Pulmonary artery endothelial cell (primary cell): ENCODE measurements around the gene MYCL. TPM values are rescaled to one million over a fixed set of nuclear protein-coding genes. Genes with fewer than 3 reads are reported as not detected.

Source experiments
- DNase-seq: peaks from one replicate; pipeline ENCODE4 v3.0.0-alpha.2; 2011; ENCODE audit warnings: low read depth, low spot score
- total RNA-seq: library from RNA; depleted of rRNA; stranded (reverse); fragments of >200 nt; gene quantifications from 2 replicates; pipeline ENCODE4 v1.2.3, GENCODE V29; 2014

The MYCL gene, protein sequence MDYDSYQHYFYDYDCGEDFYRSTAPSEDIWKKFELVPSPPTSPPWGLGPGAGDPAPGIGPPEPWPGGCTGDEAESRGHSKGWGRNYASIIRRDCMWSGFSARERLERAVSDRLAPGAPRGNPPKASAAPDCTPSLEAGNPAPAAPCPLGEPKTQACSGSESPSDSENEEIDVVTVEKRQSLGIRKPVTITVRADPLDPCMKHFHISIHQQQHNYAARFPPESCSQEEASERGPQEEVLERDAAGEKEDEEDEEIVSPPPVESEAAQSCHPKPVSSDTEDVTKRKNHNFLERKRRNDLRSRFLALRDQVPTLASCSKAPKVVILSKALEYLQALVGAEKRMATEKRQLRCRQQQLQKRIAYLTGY
- 1.3 and 3.1 TPM in 2 replicates for total RNA-seq

DNA sequence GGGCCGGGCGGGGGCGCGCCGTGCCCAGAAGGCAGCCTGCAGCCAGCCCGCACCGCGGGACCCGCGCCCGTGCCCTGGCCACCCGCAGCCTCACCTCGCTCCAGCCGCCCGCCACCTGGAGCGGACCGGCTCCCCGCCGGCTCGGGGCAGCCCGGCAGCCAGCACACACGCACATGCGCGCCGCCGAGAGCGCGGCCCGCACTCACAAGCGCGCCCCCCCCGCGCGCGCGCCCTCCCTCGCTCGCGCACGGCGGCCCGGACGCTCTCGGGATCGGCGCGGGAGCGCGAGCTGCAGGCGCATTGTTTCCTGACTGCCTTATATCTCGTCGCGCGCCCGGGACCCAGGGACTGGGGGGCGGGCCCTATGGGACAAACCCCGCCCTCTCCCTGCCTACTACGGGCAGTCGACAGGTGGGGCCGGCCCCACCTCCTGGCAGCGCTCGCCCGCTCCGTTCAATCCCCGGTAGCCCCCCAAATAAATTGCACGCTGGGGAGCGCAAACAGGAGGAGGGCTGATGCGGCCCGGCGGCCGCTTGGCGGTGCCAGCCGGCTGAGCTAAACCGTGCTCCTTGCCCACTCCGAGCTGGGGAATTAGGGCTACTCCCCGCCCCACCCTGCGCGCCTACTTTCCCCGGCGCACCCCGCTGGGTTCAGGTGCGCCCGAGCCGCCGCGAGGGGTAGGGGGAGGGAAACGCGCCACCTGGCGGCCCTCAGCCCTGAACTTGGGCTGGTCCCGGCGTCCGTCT is at the start of gene MYCL:
Gene MYCL, minus strand, starts transcription at position 204 of the 746 bp plus-strand sequence. CDS start 483 bp downstream, outside the sequence.
- no peak for DNase-seq

DNA sequence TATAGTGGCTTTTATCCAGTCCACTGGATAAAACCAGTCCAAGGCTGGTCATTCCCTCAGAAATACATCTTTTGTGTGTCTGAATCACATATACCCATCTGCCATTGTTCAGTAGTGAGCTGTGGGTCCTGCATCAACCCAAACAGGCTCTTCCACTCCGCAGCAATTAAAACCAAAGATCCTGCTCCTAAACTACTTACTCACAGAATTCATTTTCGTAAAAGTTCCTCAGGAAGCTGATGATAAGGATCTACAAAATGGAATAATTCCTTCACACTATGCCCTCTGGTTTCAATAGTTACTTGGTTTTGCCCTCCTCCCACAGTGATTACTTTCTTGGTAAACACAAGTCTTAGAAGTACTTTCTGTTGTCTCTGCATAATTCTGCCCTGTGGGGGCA is 48.2 kb upstream of the MYCL start:
- DNase-seq, result no peak

DNA sequence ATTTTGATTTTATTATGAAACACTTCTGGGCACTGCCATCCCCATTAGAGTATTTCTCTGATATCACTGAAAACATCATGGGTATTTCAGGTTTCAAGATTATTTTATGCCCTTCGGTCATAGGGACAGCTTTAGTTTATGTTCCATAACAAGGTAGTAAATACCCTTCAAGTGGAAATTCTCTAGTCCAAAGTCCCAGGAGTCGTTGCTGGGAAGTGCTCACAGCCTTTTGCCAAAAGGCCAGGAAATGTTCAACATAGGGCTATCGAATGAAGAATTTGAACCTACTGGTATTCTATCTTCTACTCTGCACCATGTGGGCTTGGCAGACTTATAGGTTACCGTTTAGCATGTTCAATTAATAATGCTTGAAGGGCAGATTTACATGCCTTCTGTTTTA is 45.5 kb upstream of the MYCL start:
- DNase-seq, result no peak

DNA sequence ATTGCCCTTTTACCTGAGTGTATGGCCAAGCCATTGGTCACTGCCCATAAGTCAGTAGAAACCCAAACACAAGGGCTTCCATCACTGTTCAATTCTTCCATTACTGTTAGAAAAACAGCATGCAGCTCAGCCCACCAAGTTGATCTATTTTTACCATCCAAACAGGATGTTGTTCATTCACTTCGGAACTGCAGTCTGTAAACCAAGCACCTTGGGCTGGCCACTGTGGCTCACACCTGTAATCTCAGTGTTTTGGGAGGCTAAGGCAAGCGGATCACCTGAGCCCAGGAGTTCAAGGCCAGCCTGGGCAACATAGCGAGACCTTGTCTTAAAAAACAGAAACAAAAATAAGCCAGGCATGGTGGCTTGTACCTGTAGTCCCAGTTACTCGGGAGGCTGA is 44.5 kb upstream of the MYCL start:
- DNase-seq, result no peak

DNA sequence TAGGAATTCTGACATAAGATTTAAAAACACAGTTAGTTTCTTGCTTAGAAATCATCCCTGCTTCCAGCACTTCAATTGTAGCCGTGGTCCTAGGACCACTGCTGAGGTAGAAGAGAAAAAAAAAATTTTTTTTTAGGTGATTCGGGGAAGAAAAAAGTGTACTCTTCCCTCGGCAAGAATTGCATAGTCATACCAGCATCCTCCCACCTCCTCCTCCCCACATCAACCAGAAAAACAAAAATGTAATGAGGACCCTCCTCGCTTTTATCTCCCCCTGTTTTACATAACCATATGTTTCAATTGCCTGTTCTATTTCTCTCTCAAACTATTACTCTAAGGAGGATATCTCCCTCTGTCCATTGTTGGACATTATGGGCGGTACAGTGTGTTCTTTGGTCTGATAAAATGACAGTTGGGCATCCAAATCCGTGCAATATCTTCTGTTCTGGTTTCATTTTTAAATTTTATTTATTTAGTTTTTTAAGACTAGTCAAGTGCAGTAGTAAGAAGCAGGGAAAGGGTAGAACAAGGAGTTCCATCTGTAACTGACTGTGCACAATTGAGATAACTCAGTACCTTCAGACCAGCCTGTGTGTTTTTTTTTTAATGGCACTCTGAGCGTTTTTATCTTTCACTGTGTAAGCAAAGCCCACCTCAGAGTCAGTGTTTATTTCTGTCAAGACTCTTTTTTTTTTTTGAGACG is 42.8 kb upstream of the MYCL start:
- no peak for DNase-seq

DNA sequence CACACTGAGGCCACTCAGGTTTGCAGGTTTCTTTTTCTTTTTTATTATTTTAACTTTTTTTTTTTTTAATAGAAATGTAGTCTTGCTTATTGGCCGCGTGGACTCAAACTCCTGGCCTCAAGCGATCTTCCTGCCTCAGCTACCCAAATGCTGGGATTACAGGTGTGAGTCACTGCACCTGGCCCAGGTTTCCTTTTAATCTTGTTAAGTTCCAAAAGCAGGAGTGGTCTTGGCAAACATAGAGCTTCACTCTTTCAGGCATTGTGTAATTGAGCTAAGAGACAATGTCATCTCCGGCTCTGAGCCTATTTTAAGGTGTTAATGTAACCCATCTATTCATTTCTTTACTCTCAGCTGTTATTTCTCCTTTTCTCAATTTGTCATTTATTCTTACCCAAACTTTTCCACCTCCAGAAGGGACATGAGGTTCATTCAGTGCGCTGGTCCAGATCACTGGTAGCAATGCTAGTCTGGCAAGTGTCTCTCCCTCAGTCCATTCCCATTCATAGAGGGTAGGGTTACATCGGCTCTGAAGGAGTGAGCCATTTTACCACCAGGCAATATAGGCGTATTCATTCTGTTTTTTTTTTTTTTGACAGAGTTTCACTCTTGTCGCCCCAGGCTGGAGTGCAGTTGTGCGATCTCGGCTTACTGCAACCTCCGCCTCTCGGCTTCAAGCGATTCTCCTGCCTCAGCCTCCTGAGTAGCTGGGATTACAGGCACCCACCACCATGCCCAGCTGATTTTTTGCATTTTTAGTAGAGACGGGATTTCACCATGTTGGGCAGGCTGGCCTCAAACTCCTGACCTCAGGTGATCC is 42.0 kb upstream of the MYCL start:
- no peak for DNase-seq

DNA sequence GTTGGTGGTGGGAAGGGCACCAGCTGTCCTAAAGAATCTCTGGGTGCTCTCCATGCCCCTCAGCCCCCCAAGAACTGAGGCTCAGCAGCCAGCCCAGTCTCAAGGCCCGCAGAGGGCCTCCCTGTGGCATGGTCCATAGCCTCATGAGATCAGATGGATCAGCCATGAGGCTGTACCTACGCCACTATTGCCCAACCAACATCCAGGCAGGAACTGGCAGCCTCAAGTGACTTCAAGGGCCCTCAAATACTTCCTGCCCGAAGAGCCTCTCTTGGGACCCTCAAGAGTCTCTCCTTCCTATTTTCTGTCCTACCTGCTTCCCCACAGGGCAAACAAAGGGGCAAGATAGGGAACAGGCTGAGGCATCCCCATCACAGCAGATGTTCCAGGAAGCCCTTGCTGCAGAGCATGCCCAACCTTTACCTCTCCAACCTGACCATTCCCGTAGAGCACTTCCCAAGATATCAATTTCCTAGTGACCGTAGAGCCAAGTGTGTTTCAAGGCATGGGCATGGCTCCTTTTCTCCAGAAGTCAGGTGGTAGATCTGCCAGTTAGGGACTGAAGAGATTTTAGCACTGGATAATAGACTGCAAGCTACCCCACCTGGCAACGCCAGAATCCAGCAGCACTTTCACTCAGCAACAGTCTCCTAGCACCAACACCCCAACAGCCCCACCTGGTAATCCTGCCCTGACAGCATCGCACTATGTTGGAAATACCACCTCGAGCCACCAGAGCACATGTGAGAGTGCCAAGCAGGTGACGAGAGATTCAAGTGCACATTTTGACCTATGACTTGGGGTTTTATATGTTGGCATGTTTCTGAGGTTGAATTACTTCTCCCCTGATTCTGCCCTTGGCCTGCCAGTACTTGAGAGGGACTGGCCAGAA is 39.5 kb upstream of the MYCL start:
- no peak for DNase-seq

DNA sequence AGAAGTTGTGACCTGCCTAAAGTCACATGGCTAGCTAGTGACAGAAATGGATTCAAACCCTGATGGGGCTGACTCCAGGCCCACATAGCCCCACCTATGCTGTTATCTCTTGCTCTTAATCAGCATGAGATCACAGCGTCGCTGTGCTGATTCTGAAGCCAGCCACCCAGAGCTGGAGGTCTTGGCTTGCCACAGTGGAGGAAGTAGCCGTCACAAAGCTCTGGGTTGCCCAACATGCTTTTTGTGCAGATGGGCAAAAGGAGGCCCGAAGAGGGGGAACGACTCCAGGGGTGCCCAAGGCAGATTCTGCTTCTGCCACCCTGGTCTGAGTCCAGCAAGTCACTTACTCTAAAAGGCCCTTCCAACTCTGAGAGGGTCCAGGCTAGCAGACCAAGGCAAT is 38.5 kb upstream of the MYCL start:
- DNase-seq, result no peak

DNA sequence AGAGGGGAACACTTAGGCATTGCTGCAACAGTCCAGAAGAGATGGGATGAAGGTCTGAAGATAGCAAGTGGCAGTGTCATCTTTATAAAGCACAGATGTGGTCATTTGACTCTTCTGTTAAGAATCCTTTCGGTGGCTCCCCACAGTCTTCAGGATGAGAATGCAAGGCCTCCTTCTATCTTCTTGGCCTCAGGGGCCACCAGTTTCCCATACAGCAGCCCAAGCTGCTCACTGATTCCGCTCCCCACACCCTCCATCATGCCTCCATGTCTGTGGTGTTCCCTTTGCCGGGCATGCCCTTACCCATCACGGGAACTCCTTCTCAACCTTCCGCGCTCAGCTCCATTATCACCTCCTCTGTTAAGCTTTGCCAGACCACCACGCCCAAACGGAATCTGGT is 37.1 kb upstream of the MYCL start:
- DNase-seq, result no peak

DNA sequence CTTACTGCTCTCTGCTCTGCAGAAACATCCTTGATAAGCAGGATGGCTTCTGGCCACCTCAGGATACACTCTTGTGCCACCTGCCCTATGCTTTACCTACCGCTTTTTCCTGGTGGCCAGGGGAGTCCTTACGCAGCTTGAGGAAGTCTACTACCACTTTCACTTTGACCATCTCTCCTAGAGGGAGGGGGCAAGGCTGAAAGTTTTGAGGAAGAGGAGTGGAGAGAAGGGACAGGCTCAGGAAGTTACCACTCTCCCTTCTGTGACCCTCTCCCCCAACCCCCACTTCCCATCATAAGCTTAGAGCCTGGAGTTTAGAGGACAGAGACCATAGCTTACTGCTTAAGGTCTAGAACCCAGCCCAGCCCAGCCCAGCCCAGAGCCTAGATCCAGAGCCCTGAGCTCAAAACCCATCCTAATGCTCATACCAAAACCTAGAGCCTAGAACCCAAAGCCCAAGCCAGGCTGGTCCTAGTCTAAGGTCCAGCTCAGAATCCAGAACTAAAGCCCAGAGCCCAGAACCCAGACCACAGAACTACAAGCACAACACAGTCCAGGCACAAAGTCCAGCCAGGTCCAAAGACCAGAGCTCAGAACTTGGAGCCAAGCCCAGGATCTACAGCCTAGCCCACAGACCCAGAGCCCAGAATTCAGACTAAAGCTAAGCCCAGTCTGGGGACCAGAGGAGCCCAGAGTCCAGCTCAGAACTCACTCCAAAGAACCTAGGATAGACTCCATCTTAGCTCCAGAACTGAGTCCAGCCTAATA is 35.2 kb upstream of the MYCL start:
- DNase-seq, result no peak

DNA sequence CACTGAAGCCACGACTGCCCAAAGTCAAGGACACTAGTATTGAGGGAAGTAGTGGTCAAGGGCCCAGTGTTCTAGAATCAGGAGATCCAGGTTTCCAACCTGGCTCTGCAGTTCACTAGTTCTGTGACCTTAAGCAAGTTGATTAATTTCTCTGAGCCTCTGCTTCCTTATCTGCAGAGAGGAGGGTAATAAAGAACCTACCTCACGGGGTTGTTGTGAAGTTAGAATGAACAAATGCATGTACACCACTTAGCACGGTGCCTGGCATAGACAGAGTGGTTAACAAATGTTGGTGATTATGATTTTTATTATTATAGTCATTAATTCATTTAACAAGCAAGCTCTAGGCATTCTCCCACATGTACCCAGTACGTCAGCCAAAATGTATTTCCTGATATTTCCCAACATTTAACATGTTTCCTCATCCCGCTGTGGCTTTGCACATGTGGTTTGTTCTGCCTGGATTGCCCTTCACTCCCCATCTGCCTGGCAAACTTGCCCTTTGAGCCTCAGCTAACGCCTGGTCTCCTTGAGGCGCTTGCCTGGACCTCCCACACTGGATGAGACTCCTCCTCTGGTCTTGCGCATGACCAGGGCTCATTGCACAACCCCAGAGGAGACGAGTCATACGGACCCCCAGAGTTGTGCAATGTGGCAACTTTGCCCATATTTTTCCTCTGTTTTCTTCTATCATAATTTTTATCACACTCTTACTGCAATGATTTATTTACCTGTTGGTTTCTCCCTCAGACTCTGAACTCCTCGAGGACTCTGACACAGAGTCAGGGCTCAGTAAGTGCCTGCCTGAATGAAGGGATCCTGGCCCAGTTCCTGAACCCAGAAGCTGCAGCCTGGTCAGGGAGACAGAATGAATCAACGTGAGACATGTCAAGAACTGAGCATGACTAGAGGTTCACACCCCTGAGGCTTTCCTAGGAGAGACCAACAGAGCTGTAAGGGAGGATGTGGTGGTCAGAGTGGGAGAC is 32.5 kb upstream of the MYCL start:
- no peak for DNase-seq

DNA sequence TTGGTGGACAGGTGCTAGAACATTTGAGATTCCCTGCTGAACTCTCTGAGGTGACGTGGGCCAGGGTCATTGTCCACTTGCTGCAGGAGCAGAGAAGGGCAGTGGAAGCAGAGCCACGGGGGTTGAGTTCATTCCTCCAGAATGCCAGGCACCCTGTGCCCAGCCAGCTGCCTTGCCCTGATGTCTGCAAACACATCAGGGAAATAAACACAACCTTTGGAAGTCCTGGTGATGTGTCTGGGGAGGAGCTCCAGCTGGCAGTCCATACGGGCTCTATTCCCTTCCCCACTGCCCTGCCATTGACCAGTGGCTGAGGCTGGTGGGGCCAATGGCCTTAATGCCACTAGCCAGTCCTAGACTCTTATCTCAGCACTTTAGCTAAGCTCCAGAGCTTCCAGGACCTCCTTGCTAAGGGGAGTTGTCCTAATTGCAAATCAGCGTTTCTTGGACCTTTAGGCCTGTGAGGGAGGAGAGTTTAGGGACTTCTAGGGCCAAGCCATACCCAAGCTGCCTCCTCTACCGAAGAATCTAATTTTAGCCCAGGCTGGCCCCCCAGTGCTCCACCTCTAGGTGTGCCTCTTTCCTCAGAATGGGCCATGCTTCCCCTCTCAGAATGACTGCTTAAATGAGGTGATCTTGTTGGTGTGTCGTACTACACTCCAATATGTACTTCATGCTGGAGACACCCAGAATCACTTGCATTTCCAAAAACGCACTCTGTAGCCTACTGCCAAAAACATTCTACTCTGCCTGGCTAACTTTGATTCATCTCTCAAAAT is 27.3 kb upstream of the MYCL start:
- DNase-seq, result no peak

DNA sequence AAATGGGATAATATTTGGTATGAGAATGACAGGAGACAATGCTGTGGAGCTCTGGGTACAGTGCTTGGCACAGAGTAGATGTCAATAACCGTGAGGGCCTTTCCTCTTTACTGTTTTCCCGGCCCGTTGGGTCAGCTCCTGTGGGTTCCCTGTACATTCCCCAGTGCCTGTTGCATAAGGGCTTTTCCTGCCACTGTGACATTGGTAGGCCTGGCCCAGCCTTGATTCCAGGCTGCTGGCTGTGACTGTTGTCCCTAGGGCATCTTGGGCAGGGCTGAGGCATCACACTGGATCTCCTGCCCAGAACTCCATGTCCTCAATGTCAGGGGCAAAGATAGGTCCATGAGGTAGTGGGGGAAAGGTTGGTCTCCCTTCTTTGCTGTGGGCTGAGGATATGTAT is 25.8 kb upstream of the MYCL start:
- no peak for DNase-seq

DNA sequence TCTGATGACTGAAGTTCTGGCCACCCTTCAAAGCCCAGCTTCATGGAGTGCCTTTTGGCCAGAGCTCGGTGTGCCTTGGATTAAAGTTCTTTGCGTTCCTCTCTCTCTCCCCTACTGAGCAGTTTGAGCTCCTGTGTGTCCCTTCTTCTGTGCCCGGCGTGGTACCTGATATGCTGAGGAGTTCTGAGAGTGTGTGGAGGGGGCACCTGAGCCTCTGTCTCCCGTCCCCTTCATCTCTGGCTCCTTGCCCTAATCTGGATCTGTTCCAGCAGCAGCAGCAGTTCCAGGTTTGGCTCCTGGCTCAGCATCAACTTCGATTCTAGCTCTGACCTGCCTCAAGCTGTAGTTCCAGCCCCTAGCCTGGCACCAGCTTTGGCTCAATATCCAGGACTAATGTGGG is 25.1 kb upstream of the MYCL start:
- no peak for DNase-seq

DNA sequence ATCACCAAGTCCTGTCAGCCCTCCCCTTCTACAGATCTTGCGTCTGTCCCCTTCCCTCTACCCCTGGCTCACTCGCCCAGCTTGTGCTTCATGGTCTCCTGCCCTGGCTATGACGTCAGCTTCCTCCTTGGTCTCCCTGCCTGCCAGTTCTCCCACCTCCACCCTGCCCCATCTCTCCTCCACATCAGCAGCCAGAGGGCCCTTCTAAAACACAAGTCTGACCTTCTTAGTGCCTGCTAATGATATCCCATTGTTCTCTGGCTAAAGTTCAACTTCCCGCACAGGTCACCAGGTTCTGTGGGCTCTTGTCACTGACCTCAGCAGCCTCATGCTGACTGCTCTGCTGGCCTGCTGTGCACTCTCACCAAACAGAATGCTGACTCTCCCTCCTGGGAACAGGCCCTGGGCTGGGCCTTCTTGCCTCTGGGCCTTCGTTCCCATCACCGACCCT is 24.7 kb upstream of the MYCL start:
- DNase-seq, result no peak

DNA sequence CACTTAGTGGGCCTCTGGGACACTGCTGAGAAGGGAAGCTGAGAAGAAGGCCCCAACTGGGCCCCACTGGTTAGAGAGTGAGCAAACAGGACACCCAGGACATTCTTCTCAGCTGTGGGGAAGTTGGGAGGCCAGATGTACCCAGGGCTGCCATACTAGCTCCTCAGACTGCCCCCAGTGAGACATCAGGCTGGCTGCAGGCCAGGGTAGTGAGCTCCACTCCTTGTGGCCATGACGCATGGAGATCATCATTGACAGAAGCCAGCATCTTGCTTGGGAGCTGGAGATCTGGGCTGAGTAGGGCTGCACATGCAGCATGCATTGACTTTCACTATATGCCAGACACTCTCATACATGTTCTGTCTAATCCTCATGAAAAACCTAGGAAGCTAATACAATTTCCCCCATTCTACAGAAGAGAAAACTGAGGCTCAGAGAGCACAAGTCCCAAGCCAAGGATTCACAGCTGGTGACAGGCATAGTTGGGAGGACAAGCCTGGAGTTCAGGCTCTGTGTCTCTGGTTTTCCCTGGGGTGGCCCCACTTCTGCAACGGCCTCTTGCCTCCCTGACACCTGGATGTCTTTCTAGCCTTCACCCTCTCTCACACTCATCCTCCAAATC is 24.1 kb upstream of the MYCL start:
- no peak for DNase-seq

DNA sequence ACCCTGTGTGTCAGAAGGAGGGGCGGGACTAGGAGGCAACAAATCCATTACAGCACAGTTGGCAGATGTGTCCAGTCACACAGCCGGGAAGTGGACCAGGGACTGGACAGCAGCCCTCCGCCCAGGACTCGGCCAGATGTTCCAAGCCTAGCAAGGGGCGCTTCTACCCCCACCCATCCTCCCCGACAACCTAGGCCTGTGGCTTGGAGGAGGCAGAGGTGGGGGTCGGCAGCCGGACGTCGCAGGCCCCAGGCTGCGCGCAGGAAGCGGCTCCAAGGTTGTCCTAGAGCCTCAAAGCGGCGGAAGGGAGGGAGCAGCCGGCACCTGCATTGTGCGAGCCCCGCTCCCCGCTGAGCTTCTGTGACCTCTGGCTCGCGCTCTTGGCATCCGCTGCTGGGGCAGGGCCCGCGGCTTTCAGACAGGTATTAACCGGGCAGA is 20.6 kb upstream of the MYCL start:
- no peak for DNase-seq
